CD4-positive, alpha-beta T cell treated with Interleukin-6 at 100 ng/mL for 8 hours (primary cell): Measurements from ENCODE around the gene SPTB.
A peak's percentile ranks its signal among the peaks of the same experiment; 100 is the strongest.

Experiments used
- DNase-seq: peaks from one replicate; pipeline ENCODE4 v3.0.0-alpha.2; 2020; ENCODE audit warnings: mixed read lengths, low spot score

The SPTB gene

DNA sequence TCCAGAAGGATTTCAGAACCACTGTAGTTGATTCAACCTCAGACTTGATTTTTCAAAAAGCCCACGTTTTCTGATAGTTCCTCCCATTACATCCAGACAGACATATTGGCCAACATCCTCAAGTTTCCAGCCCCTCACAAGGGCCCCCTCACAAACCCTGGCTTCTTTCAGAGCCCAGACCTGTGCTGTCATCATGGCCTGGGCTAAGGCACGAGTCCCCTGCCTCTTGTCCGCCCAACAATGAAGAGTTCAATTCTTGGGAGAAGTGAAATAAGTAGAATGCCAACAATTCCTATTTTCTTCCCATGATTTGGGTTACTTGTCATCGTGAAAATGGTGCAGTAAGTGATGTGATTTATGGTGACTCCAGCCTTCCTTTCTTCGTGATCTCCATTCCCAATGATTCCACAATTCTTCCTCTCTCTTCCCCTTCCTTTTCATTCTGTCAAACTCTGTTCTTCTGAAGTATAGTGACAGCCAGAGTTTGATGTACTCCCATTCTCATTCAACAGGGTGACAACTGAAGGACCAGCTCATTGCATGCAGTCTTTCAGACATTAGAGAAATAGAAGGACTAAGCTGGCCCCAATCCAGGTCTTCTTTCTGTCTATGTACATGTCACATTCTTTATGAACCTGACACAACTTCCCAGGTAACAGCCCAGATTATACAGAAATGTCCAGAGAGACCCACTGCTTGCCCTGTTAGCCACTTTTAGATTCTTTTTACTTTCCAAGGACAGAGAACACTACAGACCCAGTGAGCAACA lies 29.2 kb downstream of the SPTB start:
- DNase-seq: no peak

DNA sequence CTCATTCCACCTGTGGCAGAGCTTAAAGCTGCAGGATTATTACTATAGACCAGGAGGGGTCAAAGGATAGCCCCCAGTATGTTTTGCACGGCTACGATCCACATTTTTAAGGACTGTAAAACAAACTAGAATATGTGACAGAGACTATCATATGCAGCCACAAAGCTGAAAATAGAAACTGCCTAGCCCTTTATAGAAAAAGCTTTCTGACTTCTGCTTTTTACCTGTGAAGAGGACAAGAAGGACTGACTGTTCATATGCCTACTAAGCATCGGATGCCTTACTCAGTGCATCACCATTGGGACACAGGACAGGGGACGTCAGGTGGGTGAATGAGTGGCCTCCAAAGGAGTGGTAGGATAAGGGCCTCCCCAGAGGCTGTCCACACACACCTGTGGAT lies 29.8 kb downstream of the SPTB start:
- DNase-seq: no peak

GRCh38 chr14:64848239-64848638 lies 31.5 kb downstream of the SPTB start:
- DNase-seq: no peak

DNA sequence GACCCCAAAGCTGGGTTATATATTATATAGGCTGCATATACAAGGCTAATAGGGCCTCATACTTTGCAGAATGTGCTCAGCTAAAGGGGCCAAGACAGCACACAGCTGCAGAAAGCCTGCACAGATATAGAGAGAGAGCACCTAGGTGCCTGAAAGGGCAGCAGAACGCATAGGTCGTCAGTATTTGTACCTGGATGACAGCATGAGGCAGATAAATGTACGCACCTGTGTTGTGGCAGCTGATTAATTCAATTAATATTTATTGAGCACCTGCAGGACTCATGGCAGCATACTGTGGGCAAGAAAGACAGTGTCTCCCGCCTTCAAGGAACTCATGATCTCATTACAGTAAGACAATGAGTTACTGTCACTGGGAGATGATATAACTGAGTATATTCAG lies 33.4 kb downstream of the SPTB start:
- DNase-seq: no peak

DNA sequence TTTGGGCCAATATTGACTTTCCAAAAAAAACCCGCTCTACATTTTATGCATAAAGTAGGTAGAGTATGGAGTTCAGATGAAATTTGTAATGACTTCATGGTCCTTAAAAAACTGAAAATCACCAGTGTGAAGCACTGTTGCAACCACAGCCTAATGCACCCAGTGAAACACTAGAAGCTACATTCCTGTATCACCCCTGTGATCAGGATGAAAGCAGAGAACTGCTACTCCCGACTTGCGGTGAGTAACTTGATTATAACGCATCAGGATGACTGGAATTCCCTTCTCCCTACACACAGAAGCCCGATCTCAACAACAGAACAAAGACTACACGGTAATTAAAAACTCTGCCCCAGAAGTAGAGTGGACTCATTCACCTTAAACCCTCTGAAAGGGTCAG lies 33.8 kb downstream of the SPTB start:
- no peak for DNase-seq

- DNase-seq: no peak
Observed at GRCh38 chr14:64844969-64845536, 34.7 kb downstream of the SPTB start.

DNA sequence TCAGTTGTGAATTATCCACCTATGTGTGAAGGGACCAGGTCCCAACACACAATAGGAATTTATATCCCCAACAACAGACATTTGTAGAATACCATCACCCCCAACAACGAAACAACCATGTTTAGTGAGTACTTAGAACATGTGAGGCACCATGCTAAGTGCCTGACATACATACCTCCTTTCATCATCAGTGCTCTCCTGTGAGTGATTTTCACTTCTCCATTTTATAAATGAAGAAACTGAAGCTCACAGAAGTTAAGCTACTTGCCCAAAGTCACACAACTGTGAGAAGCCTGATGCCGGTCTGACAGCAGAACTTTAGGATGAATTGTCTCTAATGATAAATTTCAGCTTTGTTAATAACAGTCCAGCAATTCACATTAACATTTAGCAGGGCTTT lies 35.4 kb downstream of the SPTB start:
- DNase-seq: no peak

DNA sequence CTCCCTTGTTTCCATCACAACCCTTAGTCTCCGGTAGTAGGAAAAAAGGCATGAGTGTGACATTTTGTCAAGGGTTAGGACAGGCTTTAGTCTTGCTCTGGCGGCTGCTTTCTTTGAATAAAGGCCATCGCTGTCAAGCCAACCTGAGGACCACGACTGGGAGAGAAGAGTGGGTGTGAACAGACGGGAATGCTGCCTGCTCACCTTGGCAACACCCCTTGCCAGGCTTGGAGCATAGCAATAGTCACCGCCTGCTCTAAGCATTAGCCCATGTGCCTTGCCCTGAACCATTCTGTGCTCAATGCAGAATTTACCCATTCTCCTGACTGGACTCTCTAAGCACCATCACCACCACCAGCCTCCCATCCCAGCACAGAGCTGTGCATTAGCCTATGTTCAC lies 36.2 kb downstream of the SPTB start:
- DNase-seq: no peak

DNA sequence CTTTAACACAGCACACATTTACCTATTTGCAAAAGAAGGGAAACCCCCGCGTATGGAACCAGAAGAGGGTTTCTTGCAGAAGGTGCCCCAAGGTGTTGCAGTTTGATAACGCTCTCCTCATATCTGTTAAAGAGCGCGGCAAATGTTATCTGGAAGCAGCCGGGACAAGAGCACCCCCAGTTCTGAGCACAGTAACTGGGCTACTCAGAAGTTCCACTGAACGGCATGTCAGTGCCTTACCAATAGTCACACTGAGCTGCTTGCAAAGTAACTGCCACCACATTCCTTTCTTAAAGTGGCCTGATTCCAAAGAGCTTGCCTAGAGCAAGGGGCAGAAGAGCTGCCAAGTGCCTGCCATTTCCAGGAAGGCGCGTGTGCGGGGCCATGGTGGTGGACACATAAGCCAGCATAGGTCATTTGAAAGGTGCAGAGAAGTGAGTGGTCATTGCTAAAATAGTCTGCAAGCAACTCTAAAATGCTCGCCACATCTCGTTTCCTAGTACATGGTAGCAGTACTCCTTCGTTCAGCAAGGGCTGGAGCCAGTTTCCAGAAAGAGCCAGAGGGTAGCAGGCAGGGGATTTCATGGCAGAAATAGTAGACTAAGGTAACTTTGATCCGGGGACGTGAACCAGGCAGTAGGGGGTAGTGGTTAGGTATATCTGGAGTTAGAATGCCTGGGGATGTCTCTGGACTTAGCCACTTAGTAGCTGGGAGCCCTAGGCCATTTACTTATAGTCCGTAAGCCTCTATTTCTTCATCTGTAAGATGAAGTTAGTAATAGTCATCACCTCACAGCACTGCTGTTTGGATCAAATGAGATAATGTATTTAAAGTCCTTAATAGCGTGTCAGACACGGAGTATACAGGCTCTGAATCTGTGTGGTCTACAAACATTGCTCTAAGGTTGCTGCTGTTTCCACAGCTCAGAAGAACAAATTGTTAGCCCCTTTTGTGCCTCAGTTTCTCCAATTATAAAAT lies 37.6 kb downstream of the SPTB start:
- DNase-seq: no peak

DNA sequence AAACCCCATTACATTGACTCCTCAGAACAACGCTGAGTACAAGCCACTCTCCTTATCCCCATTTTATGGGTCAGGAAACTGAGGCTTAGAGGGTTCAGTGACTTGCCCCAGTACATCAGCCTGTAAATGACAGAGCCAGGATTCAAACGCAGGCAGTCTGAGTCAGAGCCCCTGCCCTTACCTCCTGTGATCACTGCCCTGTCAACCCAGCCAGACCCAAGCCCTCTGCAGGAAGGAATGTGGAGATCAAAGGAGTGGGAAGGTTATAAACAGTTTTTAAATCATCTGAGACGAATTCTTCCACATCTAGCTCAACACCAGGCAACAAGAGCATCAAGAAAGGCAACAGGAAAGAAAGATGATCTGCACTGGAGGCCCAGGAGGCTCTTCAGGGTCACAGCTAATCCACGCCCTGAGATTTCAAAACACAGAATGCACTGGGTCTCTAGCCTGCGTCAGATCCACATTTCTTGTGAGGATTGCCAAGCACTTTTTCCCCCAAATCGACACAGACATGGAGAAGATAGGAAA lies 38.5 kb downstream of the SPTB start:
- no peak for DNase-seq

DNA sequence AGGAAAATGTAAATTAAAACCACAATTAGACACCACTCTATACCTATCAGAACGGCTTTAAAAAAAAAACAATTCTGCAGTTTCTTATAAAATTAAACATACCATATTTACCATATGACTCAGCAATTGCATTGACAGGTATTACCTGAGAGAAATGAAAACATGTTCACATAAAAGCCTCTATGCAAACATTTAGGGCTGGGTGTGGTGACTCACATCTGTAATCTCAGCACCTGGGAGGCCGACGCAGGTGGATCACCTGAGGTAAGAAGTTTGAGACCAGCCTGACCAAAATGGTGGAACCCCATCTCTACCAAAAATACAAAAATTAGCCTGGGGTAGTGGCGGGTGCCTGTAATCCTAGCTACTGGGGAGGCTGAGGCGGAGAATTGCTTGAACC lies 41.1 kb downstream of the SPTB start:
- DNase-seq: no peak

DNA sequence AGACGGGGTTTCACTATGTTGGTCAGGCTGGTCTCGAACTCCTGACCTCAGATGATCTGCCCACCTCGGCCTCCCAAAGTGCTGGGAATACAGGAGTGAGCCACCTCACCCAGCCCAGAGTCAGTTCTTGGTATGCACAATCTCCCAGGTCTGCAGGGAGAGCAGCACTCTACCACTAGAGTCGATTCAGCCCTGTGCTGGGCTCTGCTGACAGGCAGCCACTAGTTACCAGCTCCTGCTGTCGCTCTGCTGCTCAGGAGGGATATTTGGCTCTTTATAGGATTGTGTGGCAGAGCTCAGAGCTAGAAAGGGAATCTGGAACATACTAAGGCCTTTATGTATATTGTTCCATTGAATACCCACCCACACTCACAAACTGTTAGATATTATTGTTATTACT lies 44.3 kb downstream of the SPTB start:
- no peak for DNase-seq

DNA sequence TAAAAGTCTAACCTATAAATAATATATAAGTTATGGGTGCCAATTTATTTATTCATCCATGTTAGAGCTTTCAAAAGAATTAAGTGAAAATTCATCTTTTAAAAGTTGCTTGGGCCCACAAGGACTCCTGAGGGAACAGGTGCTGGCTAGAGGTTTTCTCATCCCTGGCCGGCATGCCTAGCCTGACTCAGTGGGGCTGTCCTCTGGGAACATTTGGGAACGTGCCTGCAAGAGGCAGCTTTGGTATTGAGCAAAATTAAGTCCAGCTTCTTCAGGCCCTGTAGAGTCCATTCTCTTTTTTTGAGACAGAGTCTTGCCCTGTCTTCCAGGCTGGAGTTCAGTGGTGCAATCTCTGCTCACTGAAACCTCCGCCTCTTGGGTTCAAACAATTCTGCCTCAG lies 44.7 kb downstream of the SPTB start:
- no peak for DNase-seq

DNA sequence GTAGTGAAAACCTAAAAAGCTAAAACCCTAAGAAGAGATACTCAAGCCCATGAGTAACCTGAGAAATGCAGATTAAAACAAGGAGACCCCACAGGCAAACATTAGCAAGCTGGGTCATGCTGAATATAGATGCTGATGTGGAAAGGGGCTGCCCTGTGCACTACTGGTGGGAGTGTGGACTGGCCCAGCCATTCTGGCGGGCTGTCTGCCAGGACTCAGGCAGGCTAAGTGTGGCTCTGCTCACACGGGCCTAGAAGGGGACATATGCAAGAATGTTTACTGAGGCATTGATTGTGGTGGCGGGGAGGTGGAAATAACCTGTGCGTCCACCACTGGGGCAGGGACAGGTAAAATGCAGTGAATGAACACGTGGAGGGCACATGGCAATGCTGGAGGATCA lies 48.3 kb downstream of the SPTB start:
- DNase-seq: no peak

- no peak for DNase-seq
Observed at GRCh38 chr14:64830961-64831360, 48.7 kb downstream of the SPTB start.

- no peak for DNase-seq
Observed at GRCh38 chr14:64828071-64828470, 51.6 kb downstream of the SPTB start.

- DNase-seq: no peak
Observed at GRCh38 chr14:64826845-64827244, 52.9 kb downstream of the SPTB start.

DNA sequence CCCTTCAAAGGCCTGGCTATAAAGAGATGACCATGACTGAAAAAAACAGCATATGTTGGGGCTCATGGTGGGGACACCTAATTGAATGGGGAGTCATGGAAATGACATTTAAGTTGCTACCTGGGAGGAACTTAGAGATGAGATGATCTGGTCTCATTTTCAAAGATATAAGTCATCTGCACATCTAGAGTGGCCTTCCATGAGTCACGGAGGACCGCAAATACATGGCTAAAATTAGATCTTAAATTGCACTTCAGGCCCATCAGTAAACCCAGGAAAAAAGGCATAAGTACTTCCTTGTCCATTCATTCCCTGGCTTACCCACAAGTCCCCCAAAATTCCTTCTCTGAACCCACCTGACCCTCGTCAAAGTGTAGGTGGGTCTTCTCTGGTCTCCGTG lies 53.4 kb downstream of the SPTB start:
- no peak for DNase-seq

GRCh38 chr14:64825509-64825908 lies 54.2 kb downstream of the SPTB start:
- no peak for DNase-seq

DNA sequence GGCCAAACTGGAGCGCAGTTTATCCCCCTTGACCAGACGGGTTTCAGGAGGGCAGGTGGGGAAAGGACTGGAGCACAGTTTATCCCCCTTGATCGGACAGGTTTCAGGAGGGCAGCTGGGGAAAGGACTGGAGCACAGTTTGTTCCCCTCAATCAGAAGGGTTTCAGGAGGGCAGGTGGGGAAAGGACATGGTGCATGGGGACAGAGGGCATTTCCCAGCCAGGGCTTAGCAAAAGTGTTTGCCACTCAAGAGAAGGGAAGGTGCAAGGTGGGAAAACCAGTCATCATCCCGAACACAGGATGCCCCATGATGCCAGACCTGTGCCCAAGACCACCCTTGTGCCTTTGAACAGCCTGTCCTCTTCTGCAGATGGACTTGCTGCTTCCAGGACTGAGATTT lies 54.7 kb downstream of the SPTB start:
- DNase-seq: no peak

GRCh38 chr14:64824471-64824870 lies 55.2 kb downstream of the SPTB start:
- no peak for DNase-seq

- DNase-seq: peak; percentile 60
Observed at GRCh38 chr14:64823305-64823861, 56.3 kb downstream of the SPTB start.
